Gastrocnemius medialis (tissue), 4 donors: ENCODE data around the gene LAMA3. TPM values are rescaled to one million over a fixed set of nuclear protein-coding genes. Genes with fewer than 3 reads are reported as not detected.

Experiments used
- ATAC-seq, 2 donors: fragments of 150-250 bp; one replicate each; pipeline ENCODE4 v1.9.1; 2016
- DNase-seq, 2 donors: peaks; one replicate each; pipeline ENCODE4 v3.0.0-alpha.2; 2019
- H3K27ac ChIP-seq, 4 donors: fragments of 200-600 bp; sonication (generic); 1 replicate in 1 of 4; 2 replicates in 3 of 4; pipeline ENCODE4 v1.5.1; 2016 to 2018; ENCODE audit warnings: mild to moderate bottlenecking in 2 of 4, moderate library complexity in 1 of 4
- H3K27me3 ChIP-seq, 3 donors: fragments of 200-600 bp; sonication (generic) in 2 of 3; 1 replicate in 1 of 3; 2 replicates in 2 of 3; pipeline versions ENCODE4 v1.5.1 to v1.6.0; 2016 to 2019; ENCODE audit warnings: mild to moderate bottlenecking in 1 of 3, moderate library complexity in 1 of 3
- H3K36me3 ChIP-seq, 2 donors: fragments of 200-600 bp; sonication (generic) in 1 of 2; one replicate each; pipeline ENCODE4 v1.5.1; 2017 to 2018
- H3K4me1 ChIP-seq, 2 donors: fragments of 200-600 bp; sonication (generic) in 1 of 2; one replicate each; pipeline ENCODE4 v1.5.1; 2016 to 2017; ENCODE audit warnings: mild to moderate bottlenecking in 2 of 2
- H3K4me3 ChIP-seq, 4 donors: fragments of 200-600 bp; sonication (generic) in 3 of 4; 1 replicate in 1 of 4; 2 replicates in 3 of 4; pipeline ENCODE4 v1.5.1; 2016 to 2019; ENCODE audit warnings: mild to moderate bottlenecking in 2 of 4
- H3K9me3 ChIP-seq, 3 donors: fragments of 200-600 bp; sonication (generic) in 2 of 3; 1 replicate in 1 of 3; 2 replicates in 2 of 3; pipeline ENCODE4 v1.5.1; 2016 to 2019
- POLR2A ChIP-seq, 2 donors: fragments of 450-650 bp; IDR thresholded peaks; one replicate each; pipeline ENCODE4 v1.6.1; 2017; ENCODE audit warnings: antibody characterized with exemption in 2 of 2, mild to moderate bottlenecking in 2 of 2, moderate library complexity in 2 of 2
- in situ Hi-C, 4 donors: fragments of 200-750 bp; cut with MboI; loops; one replicate each; pipeline versions ENCODE4 v1.15.0 to v1.8.0; 2017; ENCODE audit warnings: low sequenced_read_pairs in 4 of 4
- intact Hi-C: fragments of 100-400 bp; cut with DNase I; formaldehyde crosslinking; loops from one replicate; pipeline ENCODE4 v1.15.1; 2023; ENCODE audit warnings: low total_unique reads
- total RNA-seq, 4 donors: library from RNA; depleted of rRNA; stranded (reverse); fragments of >200 nt; gene quantifications; one replicate each; pipeline versions ENCODE4 v1.1.0 to v1.2.3, GENCODE V29; 2016
- TF ChIP-seq, protein P1 (sequence below), 5 experiments: fragments of 450-650 bp in 3 of 5; fragments of 200-600 bp in 2 of 5; sonication (generic) in 2 of 5; IDR thresholded peaks in 4 of 5; conservative IDR thresholded peaks in 1 of 5; 1 replicate in 4 of 5; 2 replicates in 1 of 5; pipeline ENCODE4 v1.5.1; 2016 to 2019; ENCODE audit warnings: antibody characterized with exemption in 5 of 5, mild to moderate bottlenecking in 3 of 5, moderate library complexity in 3 of 5

The LAMA3 gene
- total RNA-seq, 4 donors from 2014 or later: 1.1 to 5.3 (median 2.1) TPM

DNA sequence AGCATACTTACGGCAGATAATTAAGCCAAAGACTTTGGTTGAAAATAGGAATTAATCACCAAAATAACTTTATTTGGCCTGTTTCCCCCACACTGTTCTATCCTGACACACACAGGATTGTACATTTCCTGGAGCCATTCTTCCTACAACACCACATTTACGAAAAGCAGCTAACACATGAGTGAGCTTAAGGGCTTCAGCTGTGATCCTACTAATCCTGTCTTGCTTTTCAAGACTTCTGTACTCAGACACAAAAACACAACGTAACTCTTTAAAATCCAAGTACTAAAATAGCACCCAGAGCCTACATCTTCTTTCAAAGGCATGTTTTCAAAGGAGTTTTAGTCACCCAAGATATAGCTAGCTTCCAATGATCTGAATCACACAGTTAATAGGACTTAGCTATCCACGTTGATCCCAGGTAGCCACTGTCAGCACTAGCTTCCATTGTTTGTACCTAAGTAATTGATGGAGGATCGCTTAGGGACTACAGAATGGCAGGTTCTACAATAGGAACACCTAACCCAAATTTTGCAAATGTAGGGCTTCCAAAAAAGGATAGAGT, 282.5 kb downstream of the LAMA3 start:
- intact Hi-C loops: no loop called here
- no peaks in the 10 kb centered on the region for H3K9me3 ChIP-seq
- H3K4me1 ChIP-seq: no peaks in the 10 kb centered on the region
- ATAC-seq (no peak), DNase-seq (no peak)
- H3K36me3 ChIP-seq: no peaks in the 10 kb centered on the region
- in situ Hi-C loops: no loop called here
- no peaks in the 10 kb centered on the region for H3K27me3 ChIP-seq
- TF ChIP-seq, protein P1, sequence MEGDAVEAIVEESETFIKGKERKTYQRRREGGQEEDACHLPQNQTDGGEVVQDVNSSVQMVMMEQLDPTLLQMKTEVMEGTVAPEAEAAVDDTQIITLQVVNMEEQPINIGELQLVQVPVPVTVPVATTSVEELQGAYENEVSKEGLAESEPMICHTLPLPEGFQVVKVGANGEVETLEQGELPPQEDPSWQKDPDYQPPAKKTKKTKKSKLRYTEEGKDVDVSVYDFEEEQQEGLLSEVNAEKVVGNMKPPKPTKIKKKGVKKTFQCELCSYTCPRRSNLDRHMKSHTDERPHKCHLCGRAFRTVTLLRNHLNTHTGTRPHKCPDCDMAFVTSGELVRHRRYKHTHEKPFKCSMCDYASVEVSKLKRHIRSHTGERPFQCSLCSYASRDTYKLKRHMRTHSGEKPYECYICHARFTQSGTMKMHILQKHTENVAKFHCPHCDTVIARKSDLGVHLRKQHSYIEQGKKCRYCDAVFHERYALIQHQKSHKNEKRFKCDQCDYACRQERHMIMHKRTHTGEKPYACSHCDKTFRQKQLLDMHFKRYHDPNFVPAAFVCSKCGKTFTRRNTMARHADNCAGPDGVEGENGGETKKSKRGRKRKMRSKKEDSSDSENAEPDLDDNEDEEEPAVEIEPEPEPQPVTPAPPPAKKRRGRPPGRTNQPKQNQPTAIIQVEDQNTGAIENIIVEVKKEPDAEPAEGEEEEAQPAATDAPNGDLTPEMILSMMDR (IDR thresholded peaks at IDR 0.05 in 4 of 5, conservative IDR thresholded peaks at IDR 0.05 in 1 of 5): no peak
- no peak for TF ChIP-seq POLR2A (IDR thresholded peaks at IDR 0.05)
- H3K4me3 ChIP-seq: no peak overlapping the region
- no peak overlapping the region for H3K27ac ChIP-seq

DNA sequence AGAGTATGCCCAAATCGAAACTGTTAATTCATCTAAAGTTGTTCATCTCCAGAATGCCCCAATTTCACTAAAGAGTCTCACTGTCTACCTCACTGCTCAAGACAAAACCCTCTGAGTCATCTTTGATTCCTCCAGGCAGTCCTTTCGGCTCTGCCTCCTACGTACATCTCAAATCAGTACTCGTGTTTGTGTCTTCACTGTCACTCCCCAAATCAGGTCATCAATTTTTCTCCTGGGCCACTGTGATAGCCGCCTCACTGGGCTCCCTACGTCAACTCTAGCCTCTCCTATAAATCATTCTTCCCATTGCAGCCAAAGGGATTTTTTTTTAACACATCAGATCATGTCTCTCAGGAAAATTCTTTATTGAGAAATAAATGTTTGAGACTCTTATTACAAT, 283.2 kb downstream of the LAMA3 start:
- in situ Hi-C loops: no loop called here

DNA sequence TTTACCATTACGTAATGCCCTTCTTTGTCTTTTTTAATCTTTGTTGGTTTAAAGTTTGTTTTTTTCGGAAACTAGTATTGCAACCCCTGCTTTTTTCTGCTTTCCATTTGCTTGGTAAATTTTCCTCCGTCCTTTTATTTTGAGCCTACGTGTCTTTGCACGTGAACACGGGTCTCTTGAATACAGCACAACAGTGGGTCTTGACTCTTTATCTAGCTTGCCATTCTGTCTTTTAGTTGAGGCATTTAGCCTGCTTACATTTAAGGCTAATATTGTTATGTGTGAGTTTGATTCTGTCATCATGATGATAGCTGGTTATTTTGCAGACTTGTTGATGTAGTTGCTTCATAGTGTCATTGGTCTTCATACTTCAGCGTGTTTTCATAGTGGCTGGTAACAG, 287.9 kb downstream of the LAMA3 start:
- DNase-seq (no peak), ATAC-seq (no peak)
- Histone ChIP-seq H3K36me3 (no peaks in the 10 kb centered on the region), H3K27ac (no peak overlapping the region), H3K9me3 (no peaks in the 10 kb centered on the region), H3K4me1 (no peaks in the 10 kb centered on the region), H3K4me3 (no peak overlapping the region), H3K27me3 (no peaks in the 10 kb centered on the region)
- intact Hi-C loops: no loop called here
- no peak for TF ChIP-seq POLR2A (IDR thresholded peaks at IDR 0.05)
- TF ChIP-seq, protein P1 (IDR thresholded peaks at IDR 0.05 in 4 of 5, conservative IDR thresholded peaks at IDR 0.05 in 1 of 5): no peak
- in situ Hi-C loops: no loop called here

More for the DNA sequence above, 283.2 kb downstream of the LAMA3 start:
- TF ChIP-seq, protein P1 (IDR thresholded peaks at IDR 0.05 in 4 of 5, conservative IDR thresholded peaks at IDR 0.05 in 1 of 5): no peak
- TF ChIP-seq POLR2A (IDR thresholded peaks at IDR 0.05): no peak
- no peak overlapping the region for H3K4me3 ChIP-seq
- intact Hi-C loops: no loop called here
- H3K36me3 ChIP-seq: no peaks in the 10 kb centered on the region
- ATAC-seq: no peak
- H3K27me3 ChIP-seq: no peaks in the 10 kb centered on the region
- no peak for DNase-seq
- H3K4me1 ChIP-seq: no peaks in the 10 kb centered on the region
- H3K27ac ChIP-seq: no peak overlapping the region
- H3K9me3 ChIP-seq: no peaks in the 10 kb centered on the region

DNA sequence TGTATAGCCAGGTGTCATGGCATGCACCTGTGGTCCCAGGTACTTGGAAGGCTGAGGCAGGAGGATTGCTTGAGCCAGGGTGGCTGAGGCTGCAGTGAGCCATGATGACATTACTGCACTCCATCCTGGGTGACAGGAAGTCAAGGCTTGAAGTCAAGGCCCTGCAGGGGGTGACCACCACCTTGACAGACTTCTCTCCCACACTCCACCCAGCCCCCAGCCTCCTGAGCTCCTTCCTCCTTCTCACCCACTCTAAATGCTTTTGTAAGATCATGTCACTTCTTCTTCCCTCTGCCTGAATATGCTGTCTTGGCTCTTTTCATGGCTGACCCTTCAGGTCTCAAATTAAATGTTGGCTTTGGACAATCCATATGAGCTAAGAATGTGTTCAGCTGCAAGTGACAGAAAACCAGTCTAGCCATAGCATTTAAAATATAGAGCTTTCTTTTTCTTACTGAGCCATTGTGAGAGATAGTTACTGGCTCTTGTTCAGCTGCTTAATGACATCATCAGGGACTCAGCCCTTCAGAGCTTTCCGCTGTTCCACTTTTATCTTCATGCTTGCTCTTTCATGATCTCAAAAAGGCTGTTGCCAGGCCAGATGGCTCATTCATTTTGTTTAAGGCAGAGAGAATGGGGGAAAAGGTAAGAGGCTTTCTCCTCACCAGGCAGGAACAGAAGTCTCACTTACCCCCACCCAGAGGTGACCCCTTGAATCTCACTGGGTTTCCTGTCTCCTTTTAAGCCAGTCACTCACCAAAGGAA, 288.6 kb downstream of the LAMA3 start:
- TF ChIP-seq, protein P1 (IDR thresholded peaks at IDR 0.05 in 4 of 5, conservative IDR thresholded peaks at IDR 0.05 in 1 of 5): no peak
- no peak for TF ChIP-seq POLR2A (IDR thresholded peaks at IDR 0.05)
- no peak overlapping the region for H3K27ac ChIP-seq
- H3K9me3 ChIP-seq: no peaks in the 10 kb centered on the region
- no peak for ATAC-seq
- DNase-seq: no peak
- H3K4me1 ChIP-seq: no peaks in the 10 kb centered on the region
- intact Hi-C loops (no loop called here), in situ Hi-C loops (no loop called here)
- H3K36me3 ChIP-seq: no peaks in the 10 kb centered on the region
- no peaks in the 10 kb centered on the region for H3K27me3 ChIP-seq
- no peak overlapping the region for H3K4me3 ChIP-seq
